HG03342 (cell line): ENCODE measurements around the gene LTN1.
"Not testable (repeated sequence)": the region's sequence is repeated elsewhere in the genome, so short reads cannot be mapped to it uniquely, and the experiment has no call there.

ENCODE experiments used
- ATAC-seq: cut with Tn5 transposase; IDR thresholded peaks from one replicate; pipeline ENCODE4 v1.9.1; 2021; ENCODE audit warnings: mild to moderate bottlenecking, moderate library complexity; ENCODE audit not compliant: unreplicated experiment

Gene LTN1

DNA sequence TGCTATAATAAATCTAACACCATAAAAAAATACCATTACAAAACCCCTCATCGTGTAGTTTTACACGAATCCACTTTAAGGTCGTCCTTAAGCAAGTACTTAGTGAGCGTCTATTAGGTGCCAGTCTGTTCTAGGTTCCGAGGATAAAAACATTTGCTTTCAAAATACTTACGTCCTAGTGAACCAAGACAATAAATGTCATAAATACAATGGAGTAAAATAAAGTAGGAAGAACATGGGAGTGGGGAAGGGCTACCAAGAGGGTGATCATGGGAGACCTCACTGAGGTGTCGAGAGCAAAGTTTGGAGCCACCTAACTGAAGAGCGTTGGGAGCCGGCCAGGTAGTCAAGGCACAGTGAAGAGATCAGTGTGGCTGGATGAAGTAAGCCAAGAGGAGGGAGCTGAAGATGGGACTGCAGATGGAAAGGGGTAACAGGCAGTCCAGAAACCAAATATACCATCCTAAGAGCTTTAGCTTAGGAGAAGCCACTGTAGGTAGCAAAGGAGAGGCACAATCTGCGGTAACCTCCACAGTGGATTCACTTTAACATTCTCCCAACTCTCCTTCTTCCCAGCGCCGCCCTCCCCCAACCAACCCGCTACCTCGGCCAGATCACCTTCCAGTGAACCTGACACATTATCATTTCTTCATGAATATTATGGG is 684 bp downstream of the LTN1 start:
- ATAC-seq, result no peak

DNA sequence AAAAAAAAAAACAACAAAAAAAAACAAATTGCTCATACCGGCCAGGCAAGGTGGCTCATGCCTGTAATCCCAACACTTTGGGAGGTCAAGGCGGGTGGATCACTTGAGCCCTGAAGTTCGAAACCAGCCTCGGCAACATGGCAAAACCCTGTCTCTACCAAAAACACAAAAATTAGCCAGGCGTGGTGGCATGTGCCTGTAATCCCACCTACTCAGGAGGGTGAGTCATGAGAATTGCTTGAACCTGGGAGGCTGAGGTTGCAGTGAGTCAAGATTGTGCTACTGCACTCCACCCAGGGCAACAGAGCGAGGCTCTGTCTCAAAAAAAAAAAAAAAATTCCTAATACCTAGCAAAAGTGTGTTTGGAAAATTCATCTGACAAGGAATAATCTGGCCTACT is 4.5 kb downstream of the LTN1 start:
- ATAC-seq, result not testable (repeated sequence)

DNA sequence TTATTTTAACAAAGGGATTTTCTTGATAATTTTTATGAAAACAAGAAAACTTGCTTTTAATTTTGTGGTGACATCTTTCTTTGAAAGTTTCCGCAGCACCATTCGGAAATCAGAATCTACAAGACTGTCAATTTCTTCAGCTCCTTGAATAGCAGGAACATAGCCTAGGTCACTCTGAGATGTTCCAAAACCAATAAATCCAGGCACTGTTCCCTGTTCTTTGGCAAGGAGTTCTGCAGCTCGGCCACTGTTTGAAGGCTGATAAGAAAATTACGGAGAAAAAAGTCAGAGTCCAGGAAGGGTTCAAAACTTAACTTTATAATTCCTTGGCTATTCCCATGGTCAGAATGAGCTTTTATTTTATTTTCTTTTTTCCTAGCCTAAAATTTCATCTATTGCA is 6.0 kb downstream of the LTN1 start:
- no peak for ATAC-seq

DNA sequence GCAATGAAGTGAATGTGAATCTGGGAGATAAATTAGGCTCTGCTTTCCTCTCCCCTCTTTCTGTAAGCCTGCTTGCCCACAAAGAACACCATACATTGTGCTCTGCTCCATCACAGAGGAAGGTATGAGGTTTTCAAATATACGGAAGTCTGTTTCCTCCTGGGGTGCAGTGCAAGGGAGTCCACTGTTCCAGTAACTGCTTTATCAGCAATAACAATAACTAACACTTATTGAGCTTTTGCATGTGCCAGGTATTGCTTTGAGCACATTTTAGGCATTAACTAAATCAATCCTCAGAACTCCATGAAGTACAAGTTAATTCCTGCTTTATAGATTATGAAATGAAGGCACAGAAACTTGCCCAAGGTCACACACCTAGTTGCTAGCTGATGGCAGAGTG is 10.0 kb downstream of the LTN1 start:
- no peak for ATAC-seq

- no peak for ATAC-seq
Observed at GRCh38 chr21:28979092-28979491, 13.6 kb downstream of the LTN1 start.

- no peak for ATAC-seq
Observed at GRCh38 chr21:28975397-28975796, 17.3 kb downstream of the LTN1 start.

DNA sequence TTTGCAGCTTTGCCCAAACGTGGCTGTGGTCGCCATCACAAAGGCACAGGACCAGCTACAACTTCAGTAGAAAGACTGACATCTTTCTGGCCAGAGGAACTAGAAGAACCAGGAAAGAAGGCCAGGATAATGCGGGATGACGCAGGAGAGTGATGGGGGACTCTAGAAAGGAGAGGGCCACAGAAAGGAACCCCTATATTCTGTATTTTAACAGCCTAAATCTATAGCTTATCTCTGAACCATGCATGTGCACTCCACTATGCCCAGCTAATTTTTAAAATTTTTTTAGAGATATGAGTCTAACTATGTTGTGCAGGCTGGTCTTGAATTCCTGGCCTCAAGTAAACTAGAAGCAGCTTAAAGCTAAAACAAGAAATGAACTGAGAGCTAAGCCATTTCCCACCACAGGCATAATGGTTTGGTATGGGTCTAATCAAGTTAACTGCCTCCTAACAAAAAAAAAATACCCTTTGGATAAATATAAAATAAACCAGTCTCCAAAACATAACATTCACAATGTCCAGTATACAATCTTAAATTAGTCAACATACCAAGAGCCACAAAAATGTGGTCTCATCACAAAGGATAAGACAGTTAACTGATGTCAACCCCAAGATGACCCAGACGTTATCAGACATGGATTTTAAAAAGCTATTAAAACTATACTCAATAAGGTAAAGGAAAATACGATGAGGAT is 18.0 kb downstream of the LTN1 start:
- no peak for ATAC-seq

DNA sequence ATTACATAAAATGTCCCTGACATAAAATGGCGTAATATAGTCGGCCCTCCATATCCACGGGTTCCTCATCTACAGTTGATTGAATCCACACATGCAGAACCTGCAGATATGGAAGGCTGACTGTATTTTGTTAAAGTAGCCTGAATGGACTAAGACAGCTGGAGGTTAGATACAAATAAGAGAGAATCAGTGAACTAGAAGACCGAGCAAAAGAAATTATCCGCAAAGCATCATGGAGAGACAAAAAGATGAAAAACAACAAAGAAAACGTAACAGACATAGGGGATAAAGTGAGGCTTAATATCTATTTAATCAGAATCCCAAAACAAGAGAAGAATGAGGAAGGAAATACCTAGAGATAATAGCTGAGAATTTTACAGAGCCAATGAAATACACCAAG is 20.3 kb downstream of the LTN1 start:
- ATAC-seq, result no peak

- ATAC-seq, result no peak
Observed at GRCh38 chr21:28971171-28971570, 21.5 kb downstream of the LTN1 start.

GRCh38 chr21:28963831-28964230 is 28.8 kb downstream of the LTN1 start:
- no peak for ATAC-seq

DNA sequence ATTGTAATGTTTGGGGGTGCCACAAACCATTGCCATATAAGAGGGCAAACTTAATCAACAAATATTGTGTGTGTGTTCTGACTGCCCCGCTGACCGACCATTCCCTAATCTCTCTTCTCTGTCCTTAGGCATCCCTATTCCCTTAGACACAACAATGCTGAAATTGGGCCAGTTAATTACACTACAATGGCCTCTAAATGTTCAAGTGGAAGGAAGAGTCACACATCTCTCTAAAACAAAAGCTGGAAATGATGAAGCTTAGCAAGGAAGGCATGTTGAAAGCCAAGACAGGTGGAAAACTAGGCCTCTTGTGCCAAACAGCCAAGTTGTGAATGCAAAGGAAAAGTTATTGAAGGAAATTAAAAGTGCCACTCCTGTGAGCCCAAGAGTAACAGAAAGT is 30.2 kb downstream of the LTN1 start:
- no peak for ATAC-seq

DNA sequence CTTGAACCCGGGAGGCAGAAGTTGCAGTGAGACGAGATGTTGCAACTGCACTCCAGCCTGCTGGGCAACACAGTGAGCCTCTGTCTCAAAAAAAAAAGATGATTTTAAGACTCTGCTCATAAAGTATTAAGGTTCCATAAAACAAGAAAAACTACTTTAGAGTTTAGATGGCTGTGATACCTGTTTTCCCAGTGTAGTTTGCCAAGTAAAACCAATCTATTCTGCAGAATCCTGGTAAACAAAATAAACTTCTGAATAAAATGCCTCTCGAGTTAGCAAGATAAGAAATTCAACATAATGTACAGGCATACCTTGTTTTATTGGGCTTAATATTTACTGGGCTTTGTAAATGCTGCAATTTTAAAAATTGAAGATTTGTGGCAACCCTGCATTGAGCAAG is 30.8 kb downstream of the LTN1 start:
- ATAC-seq, result no peak

GRCh38 chr21:28960245-28960644 is 32.4 kb downstream of the LTN1 start:
- ATAC-seq, result no peak

- ATAC-seq, result no peak
Observed at GRCh38 chr21:28959367-28960099, 33.1 kb downstream of the LTN1 start.

DNA sequence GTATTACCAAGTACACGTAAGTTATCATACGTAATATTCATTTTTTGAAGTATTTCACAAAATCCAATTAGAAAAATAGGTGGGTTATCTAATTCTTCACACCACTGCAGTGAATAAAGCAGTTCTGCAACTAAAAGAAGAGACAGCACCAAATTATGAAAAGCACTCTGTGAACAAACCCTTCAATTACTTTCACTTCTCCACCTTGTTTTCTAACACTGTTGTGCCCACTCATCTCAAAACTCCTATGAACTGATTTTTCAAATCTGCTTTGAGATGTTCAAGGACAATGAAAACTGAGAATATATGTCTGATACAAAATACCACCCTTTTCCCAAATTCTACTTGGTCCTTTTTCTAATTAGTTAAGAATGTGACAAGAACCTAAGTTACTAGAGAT is 39.4 kb downstream of the LTN1 start:
- ATAC-seq, result no peak

DNA sequence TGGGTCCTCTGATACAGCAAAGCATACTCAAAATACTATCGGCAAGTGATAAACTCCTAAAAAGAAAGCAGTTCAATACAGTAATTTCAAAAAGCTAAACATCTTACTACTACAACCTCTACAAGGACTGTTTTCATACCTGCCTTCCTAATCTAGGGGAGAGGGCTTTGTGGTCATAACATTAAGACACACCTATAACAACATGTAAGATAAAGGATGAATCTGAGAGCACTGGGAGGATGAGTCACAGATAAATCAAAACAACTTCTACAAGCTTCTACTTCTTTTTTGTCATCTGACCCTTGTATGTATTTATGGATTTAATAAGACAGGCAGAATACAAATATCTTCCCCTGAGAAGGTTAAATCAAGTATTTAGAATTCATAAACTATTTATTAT is 40.0 kb downstream of the LTN1 start:
- no peak for ATAC-seq

DNA sequence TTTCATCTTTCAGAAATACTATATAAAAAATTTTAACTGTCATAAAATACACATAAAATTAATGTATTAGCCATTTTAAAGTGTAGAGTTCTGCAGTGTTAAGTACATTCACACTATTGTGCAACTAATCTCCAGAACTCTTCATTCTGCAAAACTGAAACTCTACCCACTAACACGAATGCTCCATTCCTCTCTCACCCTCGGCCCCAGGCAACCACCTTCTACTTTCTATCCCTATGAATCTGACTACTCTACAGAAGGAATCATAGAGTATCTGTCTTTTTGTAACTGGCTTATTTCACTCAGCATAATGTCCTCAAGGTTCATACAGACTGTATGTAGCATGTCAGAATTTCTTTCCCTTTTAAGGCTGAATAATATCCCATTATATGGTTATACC is 43.4 kb downstream of the LTN1 start:
- no peak for ATAC-seq

GRCh38 chr21:28944296-28944695 is 48.4 kb downstream of the LTN1 start:
- ATAC-seq, result no peak

DNA sequence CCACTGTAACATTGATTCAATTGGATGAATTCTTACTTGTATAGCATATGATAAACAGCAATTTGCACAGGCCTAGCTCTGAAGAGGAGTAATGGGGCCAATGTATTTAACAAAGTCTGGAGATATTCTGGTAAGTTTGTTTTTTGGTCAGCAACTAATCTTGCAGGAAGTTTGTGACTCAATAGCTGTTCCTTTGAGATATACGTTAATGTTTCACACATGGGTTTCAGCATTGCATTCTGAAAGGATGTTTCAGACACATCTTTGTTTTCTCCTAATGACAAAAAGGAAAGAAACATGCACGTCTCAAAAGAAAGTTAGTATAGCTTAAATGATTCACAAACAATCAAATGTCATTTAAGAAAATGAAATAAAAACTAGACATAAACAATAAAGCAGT is 49.0 kb downstream of the LTN1 start:
- ATAC-seq, result no peak

DNA sequence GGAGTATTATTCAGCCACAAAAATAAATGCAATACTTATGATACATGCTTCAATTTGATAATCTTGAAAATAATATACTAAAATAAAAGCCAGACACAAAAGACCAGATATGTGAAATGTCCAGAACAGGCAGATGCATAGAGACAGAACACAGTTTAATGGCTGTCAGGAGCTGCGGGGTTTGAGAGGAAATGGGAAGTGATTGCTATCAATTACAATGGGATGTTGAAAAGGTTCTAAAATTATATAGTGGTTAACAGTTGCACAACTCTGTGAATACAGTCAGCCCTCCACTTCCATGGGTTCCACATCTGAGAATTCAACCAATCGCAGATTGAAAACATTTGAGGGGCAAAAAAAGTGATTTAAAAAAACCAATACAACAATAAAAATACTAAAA is 54.0 kb downstream of the LTN1 start:
- ATAC-seq, result no peak

DNA sequence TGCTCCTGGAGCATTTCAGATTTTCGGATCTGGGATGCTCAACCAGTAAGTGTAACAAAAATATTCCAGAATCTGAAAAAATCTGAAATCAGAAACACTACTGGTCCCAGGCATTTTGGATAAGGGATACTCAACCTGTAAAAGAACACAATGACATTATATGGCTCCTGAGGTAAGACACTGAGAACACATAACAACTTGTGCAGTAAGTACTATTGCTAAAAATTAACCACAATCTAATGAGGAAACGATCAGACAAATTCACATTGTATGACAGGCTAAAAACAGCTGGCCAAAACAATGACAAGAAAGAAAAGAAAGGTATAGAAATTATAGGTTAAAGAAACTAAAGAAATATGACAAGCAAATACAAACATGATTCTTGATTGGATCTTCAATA is 54.9 kb downstream of the LTN1 start:
- no peak for ATAC-seq

DNA sequence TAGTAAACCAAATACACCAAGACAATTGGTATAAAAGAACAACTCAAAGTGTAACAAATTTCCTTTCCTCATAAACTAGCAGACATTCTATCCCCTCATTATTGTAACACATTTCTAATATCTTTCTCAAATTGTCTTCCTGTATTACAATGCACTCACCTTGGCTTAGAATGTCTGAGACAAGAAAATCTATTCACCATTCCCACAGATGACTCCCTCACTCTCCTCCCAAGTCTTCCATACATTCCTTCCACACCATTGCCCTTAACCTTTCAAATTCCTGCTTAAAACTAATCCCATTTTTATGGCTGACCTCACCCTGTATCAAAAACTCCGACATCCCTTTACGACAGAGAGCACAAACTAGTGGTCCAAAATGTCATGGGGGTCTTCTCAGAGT is 56.0 kb downstream of the LTN1 start:
- ATAC-seq, result no peak
